IMR-90 (cell line): ENCODE measurements around the gene EPHB1. TPM values are rescaled to one million over a fixed set of nuclear protein-coding genes. Genes with fewer than 3 reads are reported as not detected.

Experiments used
- ATAC-seq: fragments of 200-7000 bp; cut with Tn5 transposase; 2 replicates; pipeline ENCODE4 v1.9.1; 2020; ENCODE audit warnings: low read depth, mild to moderate bottlenecking, moderate library complexity
- BruUV-seq: library from RNA; stranded (reverse); fragments of 400-500 nt; replicated peaks from 2 replicates; lab custom pipeline; 2021; lab: Mats Ljungman, UMichigan
- CTCF ChIA-PET: fragments of 300-600 bp; formaldehyde crosslinking; extraction: SDS; loops from one replicate; lab custom pipeline; 2021; ENCODE audit warnings: antibody characterized with exemption; lab: Yijun Ruan, JAX
- POLR2A ChIA-PET: fragments of 300-600 bp; sonication (Branson Sonifier 250); formaldehyde crosslinking; loops from one replicate; lab custom pipeline; 2022; ENCODE audit warnings: antibody characterized with exemption; ENCODE audit not compliant: unreplicated experiment; lab: Charles Lee
- DNase-seq: peaks from one replicate; pipeline ENCODE4 v3.0.0; 2013
- H2AFZ ChIP-seq: replicated peaks from 2 replicates; pipeline ENCODE3; 2013; ENCODE audit warnings: low read length, mild to moderate bottlenecking; ENCODE audit not compliant: poor library complexity
- H2AK5ac ChIP-seq: 2 replicates; pipeline ENCODE4 v1.6.1; 2013; ENCODE audit warnings: low read depth, low read length, inconsistent platforms
- H2AK9ac ChIP-seq: replicated peaks from 2 replicates; pipeline ENCODE3; 2013; ENCODE audit warnings: mild to moderate bottlenecking, low read depth, low read length, moderate library complexity; ENCODE audit not compliant: poor library complexity
- H2BK120ac ChIP-seq: 2 replicates; pipeline ENCODE4 v1.6.1; 2013; ENCODE audit warnings: low read depth, low read length, inconsistent platforms
- H2BK15ac ChIP-seq: 3 replicates; pipeline ENCODE4 v1.6.1; 2013; ENCODE audit warnings: low read depth, low read length, inconsistent platforms
- H2BK20ac ChIP-seq: 2 replicates; pipeline ENCODE4 v1.6.1; 2013; ENCODE audit warnings: low read depth, mild to moderate bottlenecking, inconsistent platforms, low read length, moderate library complexity
- H2BK5ac ChIP-seq: 2 replicates; pipeline ENCODE4 v1.6.1; 2013; ENCODE audit warnings: mild to moderate bottlenecking, low read depth, low read length, inconsistent platforms; ENCODE audit not compliant: poor library complexity, severe bottlenecking
- H3K14ac ChIP-seq: replicated peaks from 2 replicates; pipeline ENCODE4 v1.6.1; 2013; ENCODE audit warnings: low read depth, low read length, inconsistent platforms
- H3K18ac ChIP-seq: 2 replicates; pipeline ENCODE4 v1.6.1; 2013; ENCODE audit warnings: low read depth, low read length, control low read depth
- H3K23ac ChIP-seq: 2 replicates; pipeline ENCODE4 v1.6.1; 2013; ENCODE audit warnings: low read depth, low read length, inconsistent platforms
- H3K27ac ChIP-seq: 2 replicates; pipeline ENCODE4 v1.5.1; 2013; ENCODE audit warnings: mild to moderate bottlenecking, control low read depth, low read length; ENCODE audit not compliant: insufficient read depth
- H3K27me3 ChIP-seq: 2 replicates; pipeline ENCODE4 v1.6.1; 2013; ENCODE audit warnings: low read length; ENCODE audit not compliant: control insufficient read depth, insufficient read depth
- H3K36me3 ChIP-seq: 2 replicates; pipeline ENCODE4 v1.6.1; 2013; ENCODE audit warnings: low read length, mixed read lengths; ENCODE audit not compliant: control insufficient read depth, insufficient read depth
- H3K4ac ChIP-seq: 2 replicates; pipeline ENCODE4 v1.6.1; 2013; ENCODE audit warnings: low read depth, low read length, inconsistent platforms
- H3K4me1 ChIP-seq: 2 replicates; pipeline ENCODE4 v1.6.1; 2013; ENCODE audit warnings: low read length, mixed read lengths; ENCODE audit not compliant: control insufficient read depth, insufficient read depth
- H3K4me2 ChIP-seq: 2 replicates; pipeline ENCODE4 v1.6.1; 2013; ENCODE audit warnings: low read depth, mild to moderate bottlenecking, control low read depth, low read length, moderate library complexity
- H3K4me3 ChIP-seq: 2 replicates; pipeline ENCODE4 v1.5.1; 2013; ENCODE audit warnings: low read depth, mild to moderate bottlenecking, control low read depth, low read length, moderate library complexity; ENCODE audit not compliant: insufficient read depth
- H3K56ac ChIP-seq: 2 replicates; pipeline ENCODE4 v1.6.1; 2013; ENCODE audit warnings: low read length, inconsistent platforms; ENCODE audit not compliant: insufficient read depth; ENCODE audit errors: extremely low read depth
- H3K79me1 ChIP-seq, 2 experiments: 2 replicates each; pipeline ENCODE4 v1.6.1; 2013; ENCODE audit warnings: low read length in 2 of 2, inconsistent platforms in 1 of 2, low read depth in 1 of 2
- H3K9ac ChIP-seq: 2 replicates; pipeline ENCODE4 v1.6.1; 2013; ENCODE audit warnings: low read depth, low read length, control low read depth
- H3K9me1 ChIP-seq: 2 replicates; pipeline ENCODE4 v1.6.1; 2013; ENCODE audit warnings: low read length, inconsistent platforms; ENCODE audit not compliant: insufficient read depth
- H3K9me3 ChIP-seq: 2 replicates; pipeline ENCODE4 v1.6.1; 2013; ENCODE audit warnings: low read length; ENCODE audit not compliant: control insufficient read depth, insufficient read depth
- H4K20me1 ChIP-seq: 2 replicates; pipeline ENCODE4 v1.6.1; 2013; ENCODE audit warnings: low read length, inconsistent platforms; ENCODE audit not compliant: insufficient read depth
- H4K5ac ChIP-seq: 2 replicates; pipeline ENCODE4 v1.6.1; 2013; ENCODE audit warnings: mild to moderate bottlenecking, low read depth, low read length, control low read depth
- H4K8ac ChIP-seq, 2 experiments: 2 replicates each; pipeline ENCODE4 v1.6.1; 2013; ENCODE audit warnings: low read depth in 2 of 2, low read length in 2 of 2, control low read depth in 1 of 2, inconsistent platforms in 1 of 2
- H4K91ac ChIP-seq: 2 replicates; pipeline ENCODE4 v1.6.1; 2013; ENCODE audit warnings: low read depth, low read length, inconsistent platforms; ENCODE audit not compliant: insufficient read depth
- FOS ChIP-seq: fragments of 150-350 bp; IDR thresholded peaks from 2 replicates; pipeline ENCODE4 v1.6.1; 2016; ENCODE audit warnings: low read depth, low read length
- RAD21 ChIP-seq: IDR thresholded peaks from 2 replicates; pipeline ENCODE4 v1.6.1; 2012; ENCODE audit warnings: low read length, improper control_type of control experiment
- RFX5 ChIP-seq: IDR thresholded peaks from 2 replicates; pipeline ENCODE4 v1.8.0; 2012; ENCODE audit warnings: low read depth, mild to moderate bottlenecking, low read length, moderate library complexity
- WGBS, 2 experiments: methylation state at CpG; one replicate each; pipeline versions ENCODE4 v1.1.5 to v1.1.7; 2013; ENCODE audit warnings: missing lambda C conversion rate in 2 of 2; ENCODE audit not compliant: insufficient read length in 1 of 2; ENCODE audit errors: extremely low coverage in 2 of 2; 5-methylcytosine and 5-hydroxymethylcytosine counted together
- dilution Hi-C: fragments of 300-500 bp; cut with HindIII; formaldehyde crosslinking; loops from one replicate; pipeline ENCODE4 v1.14.3; 2018; ENCODE audit warnings: low sequenced_read_pairs; ENCODE audit not compliant: unreplicated experiment
- in situ Hi-C: fragments of 300-500 bp; cut with MboI; formaldehyde crosslinking; loops from 3 replicates; pipeline ENCODE4 v1.14.3; 2019; ENCODE audit warnings: low sequenced_read_pairs, inconsistent platforms, mixed read lengths
- intact Hi-C: fragments of 100-400 bp; cut with micrococcal nuclease; formaldehyde crosslinking; loops from 2 replicates; pipeline ENCODE4 v1.10.0; 2022
- polyA plus RNA-seq, 3 experiments: library from polyadenylated mRNA; depleted of rRNA; stranded (reverse); fragments of >200 nt; gene quantifications; 2 replicates each; pipeline ENCODE4 v1.2.3, GENCODE V29; 2012; ENCODE audit warnings: low replicate concordance in 1 of 3
- total RNA-seq: library from RNA; depleted of rRNA; stranded (reverse); fragments of >200 nt; gene quantifications from 2 replicates; pipeline ENCODE4 v1.2.3, GENCODE V29; 2012

The EPHB1 gene
- total and polyA plus RNA-seq, 2 of the 4 experiments (the other 2 are of a cell fraction), result 0.17 to 0.36 TPM

- BruUV-seq, result no TSS peak
- Histone ChIP-seq H2AK5ac (no peak overlapping the region), H4K20me1 (no peaks in the 10 kb centered on the region), H4K5ac (no peak overlapping the region), H2BK120ac (no peak overlapping the region), H3K4me3 (no peak overlapping the region), H2BK5ac (no peak overlapping the region), H3K4me1 (no peaks in the 10 kb centered on the region), H3K56ac (no peak overlapping the region), H3K18ac (no peak overlapping the region), H3K4me2 (no peak overlapping the region), H3K4ac (no peak overlapping the region), H2AFZ (no peak overlapping the region), H4K8ac (no peak overlapping the region), H3K79me1 (no peaks in the 10 kb centered on the region), H2BK20ac (no peak overlapping the region), H3K9ac (no peak overlapping the region), H3K9me1 (no peaks in the 10 kb centered on the region), H2BK15ac (no peak overlapping the region), H3K14ac (no peak overlapping the region), H3K27me3 (no peaks in the 10 kb centered on the region), H3K23ac (no peak overlapping the region), H3K27ac (no peak overlapping the region), H3K36me3 (no peaks in the 10 kb centered on the region), H4K91ac (no peak overlapping the region), H3K9me3 (peaks cover 3% of the 10 kb centered on the region; the same call in 1 of the 2 replicates), H2AK9ac (no peak overlapping the region)
- 41% methylated on average over 3 of the region's 3 CpGs; no CpG with 5 or more reads in 1 of the 2 experiments for WGBS, 2 experiments
- ChIA-PET POLR2A (no interaction called here), CTCF (interaction anchor here (0.6 kb wide), 1 partner anchor 9 kb away, joined by 3 read pairs; no protein-coding TSS in a partner anchor)
- intact Hi-C loops (no loop called here), in situ Hi-C loops (no loop called here), dilution Hi-C loops (no loop called here)
- DNase-seq, result no peak
- no peak for ATAC-seq
- TF ChIP-seq FOS, result no peak
- no peak for TF ChIP-seq RFX5
- no peak for TF ChIP-seq RAD21
Measured at GRCh38 chr3:135134684-135135075, 339.6 kb downstream of the EPHB1 start.
